ENCODE measurements around the gene STXBP5L. TPM values are rescaled to one million over a fixed set of nuclear protein-coding genes. Genes with fewer than 3 reads are reported as not detected.

STXBP5L gene
- 0.07 and 0.24 TPM in 2 replicates for total RNA-seq
- 0.02 and 0.14 TPM in 2 replicates for polyA plus RNA-seq

DNA sequence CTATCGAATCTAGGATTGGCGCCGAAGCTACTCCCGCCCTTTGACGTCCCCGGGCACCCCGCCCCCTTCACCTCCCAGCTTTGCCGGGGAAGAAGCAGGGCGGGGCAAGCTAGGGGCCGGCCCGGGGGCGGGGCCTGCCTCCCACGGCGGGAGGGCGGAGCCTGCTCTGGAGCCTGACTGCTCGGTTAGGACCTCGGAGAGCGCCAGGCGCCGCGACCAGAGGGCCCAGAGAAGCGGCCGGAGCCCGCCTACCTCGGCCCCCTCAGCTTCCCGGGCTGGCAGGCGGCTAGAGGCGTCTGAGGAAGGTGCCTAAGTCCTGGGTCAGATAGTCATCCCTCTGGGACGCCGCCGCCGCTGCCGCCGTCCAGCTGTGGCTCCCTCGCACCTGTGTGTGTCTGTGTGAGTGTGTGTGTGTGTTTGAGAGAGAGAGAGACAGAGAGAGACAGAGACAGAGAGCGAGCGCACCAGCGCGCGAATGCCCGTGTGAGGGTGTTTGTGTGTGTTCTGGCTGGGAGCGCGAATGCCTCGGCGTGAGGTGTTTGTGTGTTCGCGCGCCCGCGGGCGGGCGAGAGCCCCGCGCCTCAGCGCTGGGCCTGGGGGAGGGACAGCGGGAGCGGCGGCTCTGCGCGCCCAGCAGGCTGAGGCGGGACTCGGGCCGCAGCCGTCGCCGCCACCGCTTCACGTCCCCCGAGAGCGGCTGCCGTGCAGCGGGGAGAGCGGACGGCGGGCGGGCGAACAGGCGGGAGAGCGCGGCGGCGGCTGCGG is at the start of gene STXBP5L:
STXBP5L (plus strand) TSS at position 176 of the 765 bp plus-strand sequence. CDS start 1,374 bp downstream, outside the sequence.
- no peaks in the 10 kb centered on the region for H3K36me3 ChIP-seq
- TF ChIP-seq CTCF (IDR thresholded peaks at IDR 0.05; ENCODE audit: low read depth, low read length) = no peak
- peak within 1 kb of the TSS; percentile 45 for H3K4me3 ChIP-seq
- H3K9me3 ChIP-seq (ENCODE audit: low read depth) = no peaks in the 10 kb centered on the region
- DNase-seq (ENCODE audit: low read depth in 1 of 2, low spot score in 1 of 2) = peak; percentile 87 to 96
- H3K4me1 ChIP-seq (ENCODE audit: low read depth) = peaks cover 3% of the 10 kb centered on the region
- no peak within 1 kb of the TSS for H3K27ac ChIP-seq
- peaks cover 15% of the 10 kb centered on the region for H3K27me3 ChIP-seq

GRCh38 chr3:120858521-120858920 is 49.5 kb upstream of the STXBP5L start:
- no peaks in the 10 kb centered on the region for H3K27me3 ChIP-seq
- H3K4me1 ChIP-seq (ENCODE audit: low read depth) = no peaks in the 10 kb centered on the region
- H3K4me3 ChIP-seq = no peak overlapping the region
- H3K9me3 ChIP-seq (ENCODE audit: low read depth) = no peaks in the 10 kb centered on the region
- H3K27ac ChIP-seq = no peak overlapping the region
- no peak for DNase-seq (ENCODE audit: low read depth in 1 of 2, low spot score in 1 of 2)
- H3K36me3 ChIP-seq = no peaks in the 10 kb centered on the region
- no peak for TF ChIP-seq CTCF (IDR thresholded peaks at IDR 0.05; ENCODE audit: low read depth, low read length)

- no peaks in the 10 kb centered on the region for H3K27me3 ChIP-seq
- no peak overlapping the region for H3K27ac ChIP-seq
- no peaks in the 10 kb centered on the region for H3K36me3 ChIP-seq
- H3K9me3 ChIP-seq (ENCODE audit: low read depth) = no peaks in the 10 kb centered on the region
- no peak for TF ChIP-seq CTCF (IDR thresholded peaks at IDR 0.05; ENCODE audit: low read depth, low read length)
- H3K4me3 ChIP-seq = no peak overlapping the region
- no peak for DNase-seq (ENCODE audit: low read depth in 1 of 2, low spot score in 1 of 2)
- H3K4me1 ChIP-seq (ENCODE audit: low read depth) = no peaks in the 10 kb centered on the region
These were observed 43.5 kb upstream of the STXBP5L start for GRCh38 chr3:120864541-120864940.

DNA sequence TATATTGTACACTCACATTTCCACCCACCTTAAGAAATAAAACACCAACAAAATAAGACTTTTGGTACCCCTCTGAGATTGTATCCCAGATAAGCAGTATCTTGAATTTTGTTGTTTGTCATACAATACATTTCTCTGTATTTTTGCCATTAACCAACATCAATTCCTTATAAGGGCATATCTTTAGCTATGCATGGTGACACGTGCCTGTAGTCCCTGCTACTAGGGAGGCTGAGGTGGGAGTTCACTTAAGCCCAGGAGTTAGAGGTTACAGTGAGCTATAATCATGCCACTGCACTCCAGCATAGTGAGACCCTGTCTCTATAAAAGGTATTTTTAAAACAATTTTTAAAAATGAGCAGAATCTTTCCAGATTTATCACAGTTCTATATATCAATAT is 32.5 kb upstream of the STXBP5L start:
- H3K9me3 ChIP-seq (ENCODE audit: low read depth) = no peaks in the 10 kb centered on the region
- no peaks in the 10 kb centered on the region for H3K4me1 ChIP-seq (ENCODE audit: low read depth)
- H3K27me3 ChIP-seq = no peaks in the 10 kb centered on the region
- H3K27ac ChIP-seq = no peak overlapping the region
- TF ChIP-seq CTCF (IDR thresholded peaks at IDR 0.05; ENCODE audit: low read depth, low read length) = no peak
- H3K36me3 ChIP-seq = no peaks in the 10 kb centered on the region
- DNase-seq (ENCODE audit: low read depth in 1 of 2, low spot score in 1 of 2) = peak in 1 of 2 donors; percentile 26
- no peak overlapping the region for H3K4me3 ChIP-seq

DNA sequence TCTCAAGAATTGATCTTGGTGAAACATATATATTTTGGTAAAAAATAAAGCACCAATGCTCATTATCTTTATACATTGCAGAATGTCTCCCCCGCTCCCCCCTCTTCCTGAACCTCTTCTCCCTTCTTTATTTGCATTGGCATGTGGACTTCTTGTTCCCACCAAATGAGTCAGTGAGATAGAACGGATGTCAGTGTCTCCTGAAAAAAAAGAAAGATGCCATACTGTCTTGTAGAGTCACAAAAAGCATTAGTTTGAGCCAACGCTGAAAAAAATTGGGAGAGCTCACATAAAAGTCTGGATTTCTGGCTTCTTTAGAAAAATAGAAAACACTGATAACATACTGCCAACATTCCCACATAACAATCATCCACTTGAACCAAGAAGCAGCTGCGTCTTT is 32.0 kb upstream of the STXBP5L start:
- no peaks in the 10 kb centered on the region for H3K9me3 ChIP-seq (ENCODE audit: low read depth)
- peak in 1 of 2 donors; percentile 75 for DNase-seq (ENCODE audit: low read depth in 1 of 2, low spot score in 1 of 2)
- no peaks in the 10 kb centered on the region for H3K36me3 ChIP-seq
- no peak overlapping the region for H3K27ac ChIP-seq
- no peaks in the 10 kb centered on the region for H3K27me3 ChIP-seq
- H3K4me1 ChIP-seq (ENCODE audit: low read depth) = no peaks in the 10 kb centered on the region
- H3K4me3 ChIP-seq = no peak overlapping the region
- no peak for TF ChIP-seq CTCF (IDR thresholded peaks at IDR 0.05; ENCODE audit: low read depth, low read length)
